ENCODE data around the gene PAQR7.

PAQR7 gene

GRCh38 chr1:25828491-25828890, 47.0 kb downstream of the PAQR7 start:
- ATAC-seq, result no peak
- peaks cover 62% of the 10 kb centered on the region for H3K36me3 Mint-ChIP-seq
- no peaks in the 10 kb centered on the region for H3K27me3 Mint-ChIP-seq
- H3K9me3 Mint-ChIP-seq, result no peaks in the 10 kb centered on the region
- H3K27ac Mint-ChIP-seq, result no peak overlapping the region
- H3K4me3 Mint-ChIP-seq, result no peak overlapping the region
- H3K4me1 Mint-ChIP-seq, result no peaks in the 10 kb centered on the region

- H3K4me3 Mint-ChIP-seq, result no peak overlapping the region
- no peaks in the 10 kb centered on the region for H3K9me3 Mint-ChIP-seq
- H3K36me3 Mint-ChIP-seq, result peaks cover 45% of the 10 kb centered on the region
Measured at GRCh38 chr1:25826571-25826970, 48.9 kb downstream of the PAQR7 start.

GRCh38 chr1:25825605-25826004, 49.9 kb downstream of the PAQR7 start:
- Mint-ChIP-seq H3K27ac (no peak overlapping the region), H3K9me3 (no peaks in the 10 kb centered on the region), H3K4me1 (peaks cover 16% of the 10 kb centered on the region), H3K36me3 (peaks cover 35% of the 10 kb centered on the region), H3K4me3 (no peak overlapping the region), H3K27me3 (no peaks in the 10 kb centered on the region)
- ATAC-seq, result no peak

More at GRCh38 chr1:25826571-25826970, 48.9 kb downstream of the PAQR7 start:
- no peak for ATAC-seq
- Mint-ChIP-seq H3K27ac (no peak overlapping the region), H3K4me1 (peaks cover 7% of the 10 kb centered on the region), H3K27me3 (no peaks in the 10 kb centered on the region)

- Mint-ChIP-seq H3K9me3 (no peaks in the 10 kb centered on the region), H3K36me3 (peaks cover 9% of the 10 kb centered on the region), H3K27me3 (no peaks in the 10 kb centered on the region), H3K4me1 (peaks cover 32% of the 10 kb centered on the region), H3K27ac (peak overlapping the region; percentile 90), H3K4me3 (peak overlapping the region; percentile 88)
- no peak for ATAC-seq
Measured at GRCh38 chr1:25821630-25822091, 53.8 kb downstream of the PAQR7 start.

GRCh38 chr1:25821112-25821476, 54.4 kb downstream of the PAQR7 start:
- Mint-ChIP-seq H3K9me3 (no peaks in the 10 kb centered on the region), H3K4me3 (peak overlapping the region; percentile 88), H3K27ac (peak overlapping the region; percentile 90), H3K27me3 (no peaks in the 10 kb centered on the region), H3K36me3 (peaks cover 3% of the 10 kb centered on the region), H3K4me1 (peaks cover 32% of the 10 kb centered on the region)
- no peak for ATAC-seq

- Mint-ChIP-seq H3K4me3 (peak overlapping the region; percentile 88), H3K27me3 (no peaks in the 10 kb centered on the region), H3K9me3 (no peaks in the 10 kb centered on the region), H3K4me1 (peaks cover 32% of the 10 kb centered on the region), H3K27ac (peak overlapping the region; percentile 90), H3K36me3 (no peaks in the 10 kb centered on the region)
- ATAC-seq, result peak; percentile 84
Measured at GRCh38 chr1:25820247-25821111, 55.0 kb downstream of the PAQR7 start.

GRCh38 chr1:25819491-25820246, 55.8 kb downstream of the PAQR7 start, which contains the start of gene MTFR1L:
MTFR1L (plus strand) TSS chr1:25819954; CDS start chr1:25823105, 3,151 bp downstream.
- Mint-ChIP-seq H3K4me1 (peaks cover 32% of the 10 kb centered on the region), H3K4me3 (peak within 1 kb of the TSS; percentile 88), H3K36me3 (no peaks in the 10 kb centered on the region), H3K27me3 (no peaks in the 10 kb centered on the region), H3K9me3 (no peaks in the 10 kb centered on the region), H3K27ac (peak within 1 kb of the TSS; percentile 90)
- peak; percentile 95 for ATAC-seq

GRCh38 chr1:25818569-25818968, 56.9 kb downstream of the PAQR7 start:
- peak overlapping the region; percentile 88 for H3K4me3 Mint-ChIP-seq
- no peak for ATAC-seq
- H3K4me1 Mint-ChIP-seq, result peaks cover 32% of the 10 kb centered on the region
- no peaks in the 10 kb centered on the region for H3K36me3 Mint-ChIP-seq
- H3K27ac Mint-ChIP-seq, result peak overlapping the region; percentile 90
- H3K27me3 Mint-ChIP-seq, result no peaks in the 10 kb centered on the region
- no peaks in the 10 kb centered on the region for H3K9me3 Mint-ChIP-seq

GRCh38 chr1:25817840-25818501, 57.5 kb downstream of the PAQR7 start:
- Mint-ChIP-seq H3K4me3 (peak overlapping the region; percentile 88), H3K27ac (peak overlapping the region; percentile 90), H3K9me3 (no peaks in the 10 kb centered on the region), H3K27me3 (no peaks in the 10 kb centered on the region), H3K4me1 (peaks cover 32% of the 10 kb centered on the region), H3K36me3 (no peaks in the 10 kb centered on the region)
- no peak for ATAC-seq

GRCh38 chr1:25816112-25816718, 59.3 kb downstream of the PAQR7 start:
- H3K27ac Mint-ChIP-seq, result no peak overlapping the region
- no peaks in the 10 kb centered on the region for H3K27me3 Mint-ChIP-seq
- H3K4me1 Mint-ChIP-seq, result peaks cover 22% of the 10 kb centered on the region

GRCh38 chr1:25815208-25816111, 60.0 kb downstream of the PAQR7 start:
- Mint-ChIP-seq H3K4me3 (no peak overlapping the region), H3K36me3 (no peaks in the 10 kb centered on the region), H3K4me1 (peaks cover 22% of the 10 kb centered on the region), H3K27ac (no peak overlapping the region), H3K9me3 (no peaks in the 10 kb centered on the region), H3K27me3 (no peaks in the 10 kb centered on the region)
- no peak for ATAC-seq

More at GRCh38 chr1:25816112-25816718, 59.3 kb downstream of the PAQR7 start:
- Mint-ChIP-seq H3K9me3 (no peaks in the 10 kb centered on the region), H3K36me3 (no peaks in the 10 kb centered on the region), H3K4me3 (no peak overlapping the region)
- ATAC-seq, result no peak

GRCh38 chr1:25814549-25815087, 60.9 kb downstream of the PAQR7 start:
- Mint-ChIP-seq H3K27ac (no peak overlapping the region), H3K27me3 (no peaks in the 10 kb centered on the region)
- no peak for ATAC-seq

GRCh38 chr1:25813734-25814471, 61.6 kb downstream of the PAQR7 start:
- H3K9me3 Mint-ChIP-seq, result no peaks in the 10 kb centered on the region
- no peak overlapping the region for H3K27ac Mint-ChIP-seq
- no peaks in the 10 kb centered on the region for H3K36me3 Mint-ChIP-seq
- ATAC-seq, result no peak
- peaks cover 31% of the 10 kb centered on the region for H3K4me1 Mint-ChIP-seq
- H3K27me3 Mint-ChIP-seq, result no peaks in the 10 kb centered on the region
- no peak overlapping the region for H3K4me3 Mint-ChIP-seq

More at GRCh38 chr1:25814549-25815087, 60.9 kb downstream of the PAQR7 start:
- Mint-ChIP-seq H3K4me3 (no peak overlapping the region), H3K4me1 (peaks cover 31% of the 10 kb centered on the region), H3K9me3 (no peaks in the 10 kb centered on the region), H3K36me3 (no peaks in the 10 kb centered on the region)
